H1 (cell line): ENCODE data around the gene IL31RA. TPM values are rescaled to one million over a fixed set of nuclear protein-coding genes. Genes with fewer than 3 reads are reported as not detected.

Source experiments
- CTCF ChIA-PET: fragments of 300-600 bp; sonication (Branson Sonifier 250); formaldehyde crosslinking; loops from one replicate; lab custom pipeline; 2021; ENCODE audit not compliant: partially characterized antibody; lab: Charles Lee
- POLR2A ChIA-PET: fragments of 300-600 bp; sonication (Branson Sonifier 250); formaldehyde crosslinking; loops from one replicate; lab custom pipeline; 2021; ENCODE audit warnings: inconsistent platforms; ENCODE audit not compliant: partially characterized antibody; lab: Charles Lee
- DNase-seq, 2 experiments: peaks; one replicate each; pipeline versions ENCODE4 v3.0.0 to v3.0.0-alpha.2; 2010 to 2022; ENCODE audit warnings: low spot score in 2 of 2, low read depth in 1 of 2, mixed read lengths in 1 of 2
- FAIRE-seq: peaks from 2 replicates; lab custom pipeline; 2011; peaks lifted over from hg19 to GRCh38; lab: Jason Lieb, UNC
- H2AFZ ChIP-seq: 2 replicates; pipeline ENCODE4 v1.8.1; 2012; ENCODE audit warnings: low read length, inconsistent platforms
- H2AK5ac ChIP-seq: 2 replicates; pipeline ENCODE4 v1.6.1; 2013; ENCODE audit warnings: low read depth, low read length
- H2BK120ac ChIP-seq: replicated peaks from 2 replicates; pipeline ENCODE3; 2013; ENCODE audit warnings: low read depth, low read length, inconsistent platforms
- H2BK12ac ChIP-seq: 2 replicates; pipeline ENCODE4 v1.6.1; 2013; ENCODE audit warnings: low read depth, low read length
- H2BK15ac ChIP-seq: 2 replicates; pipeline ENCODE4 v1.6.1; 2013; ENCODE audit warnings: low read length
- H2BK20ac ChIP-seq: 2 replicates; pipeline ENCODE4 v1.6.1; 2013; ENCODE audit warnings: low read length
- H2BK5ac ChIP-seq: 2 replicates; pipeline ENCODE4 v1.6.1; 2013; ENCODE audit warnings: low read depth, low read length
- H3K14ac ChIP-seq: 2 replicates; pipeline ENCODE4 v1.6.1; 2013; ENCODE audit warnings: inconsistent platforms; ENCODE audit not compliant: insufficient read length
- H3K18ac ChIP-seq: 2 replicates; pipeline ENCODE4 v1.6.1; 2013; ENCODE audit warnings: low read length; ENCODE audit errors: extremely low read depth
- H3K23ac ChIP-seq: 2 replicates; pipeline ENCODE4 v1.6.1; 2013; ENCODE audit warnings: inconsistent platforms; ENCODE audit not compliant: insufficient read length
- H3K23me2 ChIP-seq: 2 replicates; pipeline ENCODE4 v1.6.1; 2013; ENCODE audit warnings: low read depth, low read length
- H3K27ac ChIP-seq: 2 replicates; pipeline ENCODE4 v1.6.1; 2011; ENCODE audit warnings: low read depth, low read length, inconsistent platforms
- H3K27me3 ChIP-seq, 4 experiments: replicated peaks in 1 of 4; 1 replicate in 1 of 4; 2 replicates in 3 of 4; pipeline versions ENCODE4 v1.6.1 to v1.8.1; 2011 to 2013; ENCODE audit warnings: low read length in 3 of 4, mild to moderate bottlenecking in 3 of 4, inconsistent platforms in 2 of 4, mixed read lengths in 2 of 4, moderate library complexity in 1 of 4; ENCODE audit not compliant: control insufficient read depth in 3 of 4, insufficient read depth in 3 of 4; ENCODE audit errors: extremely low read depth in 1 of 4
- H3K36me3 ChIP-seq, 4 experiments: 2 replicates each; pipeline versions ENCODE4 v1.6.1 to v1.8.1; 2011 to 2013; ENCODE audit warnings: mild to moderate bottlenecking in 4 of 4, low read length in 3 of 4, moderate library complexity in 2 of 4, control low read depth in 1 of 4, inconsistent platforms in 1 of 4; ENCODE audit not compliant: insufficient read depth in 4 of 4, control insufficient read depth in 2 of 4
- H3K4ac ChIP-seq: replicated peaks from 2 replicates; pipeline ENCODE3; 2013; ENCODE audit warnings: low read length, low read depth, mixed read lengths, inconsistent platforms; ENCODE audit not compliant: insufficient read length
- H3K4me1 ChIP-seq, 4 experiments: replicated peaks in 1 of 4; 1 replicate in 1 of 4; 2 replicates in 3 of 4; pipeline versions ENCODE4 v1.6.1 to v1.8.1; 2011 to 2013; ENCODE audit warnings: low read length in 3 of 4, inconsistent platforms in 2 of 4, mixed read lengths in 1 of 4; ENCODE audit not compliant: insufficient read depth in 4 of 4, control insufficient read depth in 3 of 4
- H3K4me2 ChIP-seq, 2 experiments: 2 replicates each; pipeline versions ENCODE4 v1.6.1 to v1.8.1; 2011 to 2013; ENCODE audit warnings: low read depth in 2 of 2, low read length in 2 of 2, control low read depth in 1 of 2, inconsistent platforms in 1 of 2, mild to moderate bottlenecking in 1 of 2; ENCODE audit not compliant: insufficient read depth in 1 of 2
- H3K4me3 ChIP-seq, 4 experiments: fragments of 200-600, 300-600 bp in 1 of 4; sonication (generic), shearing (Covaris generic), sonication (Bioruptor Twin) in 1 of 4; 2 replicates each; pipeline versions ENCODE4 v1.5.1 to v1.8.1; 2011 to 2016; ENCODE audit warnings: low read length in 4 of 4, low read depth in 3 of 4, control low read depth in 2 of 4, inconsistent platforms in 2 of 4, mild to moderate bottlenecking in 2 of 4, mixed read lengths in 1 of 4, moderate library complexity in 1 of 4; ENCODE audit not compliant: insufficient read depth in 2 of 4; ENCODE audit errors: extremely low read depth in 1 of 4
- H3K56ac ChIP-seq: replicated peaks from 2 replicates; pipeline ENCODE3; 2013; ENCODE audit warnings: low read depth, mild to moderate bottlenecking, mixed read lengths, low read length, inconsistent platforms; ENCODE audit not compliant: insufficient read length
- H3K79me1 ChIP-seq: 2 replicates; pipeline ENCODE4 v1.6.1; 2013; ENCODE audit warnings: low read depth, low read length, control low read depth
- H3K79me2 ChIP-seq, 2 experiments: 2 replicates each; pipeline versions ENCODE4 v1.6.1 to v1.8.1; 2012 to 2013; ENCODE audit warnings: low read length in 2 of 2, mild to moderate bottlenecking in 2 of 2, inconsistent platforms in 1 of 2; ENCODE audit not compliant: insufficient read depth in 2 of 2, control insufficient read depth in 1 of 2
- H3K9ac ChIP-seq, 4 experiments: replicated peaks in 1 of 4; 1 replicate in 1 of 4; 2 replicates in 3 of 4; pipeline versions ENCODE4 v1.6.1 to v1.8.1; 2011 to 2013; ENCODE audit warnings: low read depth in 3 of 4, low read length in 3 of 4, control low read depth in 2 of 4, mild to moderate bottlenecking in 2 of 4, moderate library complexity in 2 of 4, inconsistent platforms in 1 of 4; ENCODE audit errors: extremely low read depth in 1 of 4
- H3K9me3 ChIP-seq, 2 experiments: 2 replicates each; pipeline versions ENCODE4 v1.6.1 to v1.8.1; 2012 to 2013; ENCODE audit warnings: mild to moderate bottlenecking in 2 of 2, moderate library complexity in 2 of 2, control low read depth in 1 of 2, inconsistent platforms in 1 of 2, low read depth in 1 of 2, low read length in 1 of 2, mixed read lengths in 1 of 2; ENCODE audit not compliant: insufficient read depth in 2 of 2
- H4K20me1 ChIP-seq, 2 experiments: replicated peaks in 1 of 2; 2 replicates each; pipeline versions ENCODE3 to v1.8.1; 2011 to 2013; ENCODE audit warnings: inconsistent platforms in 2 of 2, low read length in 2 of 2, mild to moderate bottlenecking in 1 of 2; ENCODE audit not compliant: insufficient read depth in 2 of 2, control insufficient read depth in 1 of 2
- H4K5ac ChIP-seq: 2 replicates; pipeline ENCODE4 v1.6.1; 2013; ENCODE audit warnings: low read length, low read depth, mixed read lengths, inconsistent platforms; ENCODE audit not compliant: insufficient read length
- H4K8ac ChIP-seq: 2 replicates; pipeline ENCODE4 v1.8.0; 2013; ENCODE audit warnings: mild to moderate bottlenecking, moderate library complexity, low read length, inconsistent platforms; ENCODE audit not compliant: insufficient read depth; ENCODE audit errors: extremely low read depth
- H4K91ac ChIP-seq: replicated peaks from 2 replicates; pipeline ENCODE3; 2013; ENCODE audit warnings: low read length, mixed read lengths, inconsistent platforms; ENCODE audit not compliant: insufficient read length
- ASH2L ChIP-seq: fragments of 200-600, 300-600 bp; sonication (generic); IDR thresholded peaks from one replicate; pipeline ENCODE4 v1.7.1; 2017; ENCODE audit warnings: low read length
- JUND ChIP-seq: IDR thresholded peaks from 2 replicates; pipeline ENCODE4 v1.6.1; 2011; ENCODE audit warnings: mild to moderate bottlenecking, improper control_type of control experiment, low read length
- POLR2AphosphoS5 ChIP-seq: IDR thresholded peaks from 2 replicates; pipeline ENCODE4 v1.6.1; 2011; ENCODE audit warnings: low read depth, low read length
- TEAD4 ChIP-seq: IDR thresholded peaks from 2 replicates; pipeline ENCODE4 v1.6.1; 2012; ENCODE audit warnings: low read depth, low read length, inconsistent platforms, mixed read lengths
- USF2 ChIP-seq: IDR thresholded peaks from 2 replicates; pipeline ENCODE4 v1.6.1; 2011; ENCODE audit warnings: low read length, improper control_type of control experiment
- YY1 ChIP-seq: IDR thresholded peaks from 2 replicates; pipeline ENCODE4 v1.6.1; 2011; ENCODE audit warnings: low read depth, mild to moderate bottlenecking, low read length
- WGBS, 2 experiments: shearing (Covaris generic) in 1 of 2; methylation state at CpG; one replicate each; pipeline versions ENCODE4 v1.1.6 to v1.1.7; 2013 to 2015; ENCODE audit warnings: low lambda C conversion rate in 2 of 2, mixed read lengths in 2 of 2, inconsistent platforms in 1 of 2, low coverage in 1 of 2, missing lambda C conversion rate in 1 of 2; ENCODE audit not compliant: insufficient replicate concordance in 2 of 2, insufficient coverage in 1 of 2, insufficient read length in 1 of 2; ENCODE audit errors: extremely low coverage in 1 of 2, missing lambda C conversion rate in 1 of 2; 5-methylcytosine and 5-hydroxymethylcytosine counted together
- polyA plus RNA-seq, 7 experiments: library from polyadenylated mRNA; depleted of rRNA in 3 of 7; stranded (reverse) in 5 of 7; unstranded in 2 of 7; fragments of >200 nt in 5 of 7; fragments of 200-250 nt in 2 of 7; gene quantifications; 1 replicate in 5 of 7; 2 replicates in 1 of 7; 4 replicates in 1 of 7; pipeline versions ENCODE4 v1.2.1 to v1.2.3, GENCODE V29; 2011 to 2013; ENCODE audit warnings: missing spikeins in 2 of 7, mixed read lengths in 2 of 7
- total RNA-seq: library from RNA; stranded (reverse); fragmentation: NEBNext Ultra II Directional; extraction: Animal tissue kit (Norgen Biotek cat#: 25700); gene quantifications from 2 replicates; pipeline ENCODE4 v1.2.1, GENCODE V29; 2021

Gene IL31RA
- total and polyA plus RNA-seq, 2 of the 8 experiments (the other 6 are each of a cell fraction or from before 2014, with no cell fraction given) = not detected

- Histone ChIP-seq H3K18ac (no peak overlapping the region), H3K4me1 (no peaks in the 10 kb centered on the region), H3K79me2 (no peaks in the 10 kb centered on the region), H4K8ac (no peak overlapping the region), H2AFZ (no peak overlapping the region), H4K91ac (no peak overlapping the region), H3K27ac (no peak overlapping the region), H3K4ac (no peak overlapping the region), H2BK5ac (no peak overlapping the region), H3K27me3 (no peaks in the 10 kb centered on the region), H3K9me3 (no peaks in the 10 kb centered on the region), H3K14ac (no peak overlapping the region), H2AK5ac (no peak overlapping the region; the same call in 1 of the 2 replicates), H3K23me2 (no peaks in the 10 kb centered on the region), H3K23ac (no peak overlapping the region), H2BK120ac (no peak overlapping the region), H2BK15ac (no peak overlapping the region), H3K79me1 (no peaks in the 10 kb centered on the region), H2BK20ac (no peak overlapping the region), H3K9ac (no peak overlapping the region), H3K4me2 (no peak overlapping the region), H4K5ac (no peak overlapping the region), H2BK12ac (no peak overlapping the region), H3K4me3 (no peak overlapping the region), H3K56ac (no peak overlapping the region), H3K36me3 (no peaks in the 10 kb centered on the region), H4K20me1 (no peaks in the 10 kb centered on the region)
- 90% methylated on average over 8 of the region's 8 CpGs; no CpG with 5 or more reads in 1 of the 2 experiments for WGBS, 2 experiments
- POLR2A ChIA-PET = no interaction called here
- TF ChIP-seq ASH2L (no peak), POLR2AphosphoS5 (no peak), USF2 (no peak), YY1 (no peak), JUND (no peak), TEAD4 (no peak)
- CTCF ChIA-PET = no interaction called here
- DNase-seq (no peak), FAIRE-seq (no peak)
Observed at GRCh38 chr5:55897206-55897894, 46.2 kb downstream of the IL31RA start.
